Activated B cell treated with CpG ODN at 0.5 μM for 24 hours (primary cell): ENCODE results near the gene CSNK1D. TPM values are rescaled to one million over a fixed set of nuclear protein-coding genes. Genes with fewer than 3 reads are reported as not detected.

ENCODE experiments used
- ATAC-seq: fragments of 200-7000 bp; cut with Tn5 transposase; one replicate; pipeline ENCODE4 v1.10.0; 2021; ENCODE audit warnings: low read depth, mild to moderate bottlenecking, moderate library complexity
- CTCF ChIA-PET: fragments of 350-600 bp; sonication (Branson Sonifier 250); formaldehyde crosslinking; loops from one replicate; lab custom pipeline; 2021; ENCODE audit warnings: antibody characterized with exemption; lab: Charles Lee
- POLR2A ChIA-PET: fragments of 350-600 bp; sonication (Branson Sonifier 250); formaldehyde crosslinking; loops from one replicate; lab custom pipeline; 2021; ENCODE audit warnings: antibody characterized with exemption; lab: Charles Lee
- DNase-seq: peaks from one replicate; pipeline ENCODE4 v3.0.0; 2022
- H3K27ac Mint-ChIP-seq: one replicate; pipeline ENCODE4 v1.8.0; 2020; ENCODE audit warnings: mixed read lengths
- H3K27me3 Mint-ChIP-seq: one replicate; pipeline ENCODE4 v1.8.0; 2021; ENCODE audit warnings: mixed read lengths
- H3K36me3 Mint-ChIP-seq: one replicate; pipeline ENCODE4 v1.8.0; 2021; ENCODE audit warnings: low read depth, mixed read lengths
- H3K4me1 Mint-ChIP-seq: one replicate; pipeline ENCODE4 v1.8.0; 2021; ENCODE audit warnings: mixed read lengths
- H3K4me3 Mint-ChIP-seq: one replicate; pipeline ENCODE4 v1.8.0; 2020; ENCODE audit warnings: mild to moderate bottlenecking, mixed read lengths
- H3K9me3 Mint-ChIP-seq: one replicate; pipeline ENCODE4 v1.8.0; 2020; ENCODE audit warnings: mixed read lengths
- CTCF ChIP-seq: fragments of 200-600 bp; IDR thresholded peaks from one replicate; pipeline ENCODE4 v1.8.0; 2022; ENCODE audit warnings: antibody characterized with exemption, mild to moderate bottlenecking
- intact Hi-C: fragments of 100-400 bp; cut with micrococcal nuclease; formaldehyde crosslinking; loops from one replicate; pipeline ENCODE4 v1.15.1; 2024
- total RNA-seq: library from RNA; stranded (reverse); gene quantifications from 2 replicates; pipeline ENCODE4 v1.2.3, GENCODE V29; 2022

Gene CSNK1D
- total RNA-seq, 1 donor from 2014 or later, result 170 TPM

DNA sequence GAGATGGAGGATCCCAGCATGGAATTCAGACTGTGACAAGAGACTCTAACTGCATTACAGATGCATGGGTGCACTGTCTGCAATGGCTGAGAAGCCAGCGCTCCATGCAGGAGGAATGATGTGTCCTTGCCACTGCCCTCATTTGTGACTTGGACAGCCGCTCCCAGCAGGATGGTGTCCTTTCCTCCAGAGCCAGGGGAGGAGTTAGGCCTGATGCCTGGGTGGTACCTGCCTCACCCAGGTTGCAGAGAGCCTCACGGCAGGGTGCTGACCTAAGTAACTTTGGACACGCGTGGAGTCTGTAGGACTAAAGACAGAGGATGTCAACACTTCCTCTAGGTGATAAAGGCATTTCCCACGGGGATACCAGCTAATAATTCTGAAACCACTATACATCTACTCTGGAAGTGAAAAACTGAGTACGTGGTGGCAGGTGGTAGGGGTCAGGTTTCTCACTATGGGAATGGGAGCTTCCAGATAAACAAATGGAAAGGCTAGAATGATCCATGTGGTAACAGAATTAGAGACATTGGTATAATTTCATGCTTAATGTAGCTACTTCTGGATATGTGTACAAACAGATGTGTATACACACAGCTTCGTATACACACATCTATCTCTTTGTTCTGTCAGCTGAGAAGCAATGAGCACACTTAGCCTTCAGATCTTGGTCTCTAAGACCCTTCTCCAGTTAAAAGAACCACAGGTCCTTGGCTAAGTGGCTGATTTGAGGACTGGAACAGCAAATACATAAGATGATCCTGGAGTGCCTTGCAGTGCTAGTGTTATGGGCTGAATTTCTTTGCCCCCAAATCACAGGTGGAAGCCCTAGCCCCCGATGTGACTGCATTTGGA lies 13.7 kb upstream of the CSNK1D start:
- intact Hi-C loops, result no loop called here
- Mint-ChIP-seq H3K27me3 (no peaks in the 10 kb centered on the region), H3K36me3 (no peaks in the 10 kb centered on the region), H3K4me3 (no peak overlapping the region), H3K4me1 (peaks cover 13% of the 10 kb centered on the region), H3K27ac (no peak overlapping the region), H3K9me3 (no peaks in the 10 kb centered on the region)
- CTCF ChIA-PET, result no interaction called here
- no peak for TF ChIP-seq CTCF
- POLR2A ChIA-PET, result interaction anchor here (1.2 kb wide), 1 partner anchor 10 kb away, joined by 9 read pairs; no protein-coding TSS in a partner anchor
- peak; percentile 58 for ATAC-seq
- DNase-seq, result no peak

- no peak for TF ChIP-seq CTCF
- no peak for ATAC-seq
- ChIA-PET POLR2A (interaction anchor here (1.7 to 3.3 kb wide), 3 partner anchors 7 to 12 kb away, joined by 6 to 19 read pairs (median 15); partner anchors contain the start of gene CSNK1D), CTCF (no interaction called here)
- DNase-seq, result no peak
- Mint-ChIP-seq H3K36me3 (no peaks in the 10 kb centered on the region), H3K4me1 (peaks cover 6% of the 10 kb centered on the region), H3K27ac (no peak overlapping the region), H3K4me3 (no peak overlapping the region), H3K9me3 (no peaks in the 10 kb centered on the region), H3K27me3 (no peaks in the 10 kb centered on the region)
- intact Hi-C loops, result no loop called here
Observed at GRCh38 chr17:82285141-82285540, 11.6 kb upstream of the CSNK1D start.

DNA sequence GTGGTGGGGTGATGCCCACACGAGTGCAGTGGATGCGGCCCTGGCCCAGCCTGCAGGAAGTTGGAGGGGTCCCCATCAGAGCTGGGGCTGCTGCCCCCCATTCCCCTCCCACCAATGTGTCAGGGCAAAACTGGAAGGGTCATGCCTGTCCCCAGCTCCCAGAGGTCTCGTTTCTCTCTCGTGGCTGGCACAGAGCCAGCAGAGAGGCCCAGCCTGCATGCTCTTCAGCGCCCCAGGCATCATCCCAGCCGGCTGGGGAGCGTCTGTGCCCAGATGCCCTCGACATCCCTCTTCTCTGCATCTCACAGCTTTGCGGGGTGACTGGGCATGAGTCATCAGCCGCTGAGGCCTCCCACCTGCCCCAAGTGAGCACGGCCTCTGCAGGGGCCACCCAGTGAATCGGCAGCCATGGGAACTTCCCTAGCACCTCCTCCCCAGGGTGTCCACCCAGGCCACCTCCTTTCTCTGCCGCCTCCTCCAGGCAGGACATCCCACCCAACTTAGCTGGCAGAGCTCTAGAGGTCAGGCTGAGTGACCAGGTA lies 9.8 kb upstream of the CSNK1D start:
- no peaks in the 10 kb centered on the region for H3K36me3 Mint-ChIP-seq
- H3K4me3 Mint-ChIP-seq, result no peak overlapping the region
- H3K4me1 Mint-ChIP-seq, result peaks cover 8% of the 10 kb centered on the region
- ChIA-PET CTCF (no interaction called here), POLR2A (interaction anchor here (1.9 to 3.3 kb wide), 2 partner anchors 9 to 14 kb away, joined by 15 to 19 read pairs; no protein-coding TSS in a partner anchor)
- no peak for TF ChIP-seq CTCF
- H3K27me3 Mint-ChIP-seq, result peaks cover 2% of the 10 kb centered on the region
- no peak for DNase-seq
- H3K27ac Mint-ChIP-seq, result no peak overlapping the region
- intact Hi-C loops, result no loop called here
- ATAC-seq, result no peak
- no peaks in the 10 kb centered on the region for H3K9me3 Mint-ChIP-seq

DNA sequence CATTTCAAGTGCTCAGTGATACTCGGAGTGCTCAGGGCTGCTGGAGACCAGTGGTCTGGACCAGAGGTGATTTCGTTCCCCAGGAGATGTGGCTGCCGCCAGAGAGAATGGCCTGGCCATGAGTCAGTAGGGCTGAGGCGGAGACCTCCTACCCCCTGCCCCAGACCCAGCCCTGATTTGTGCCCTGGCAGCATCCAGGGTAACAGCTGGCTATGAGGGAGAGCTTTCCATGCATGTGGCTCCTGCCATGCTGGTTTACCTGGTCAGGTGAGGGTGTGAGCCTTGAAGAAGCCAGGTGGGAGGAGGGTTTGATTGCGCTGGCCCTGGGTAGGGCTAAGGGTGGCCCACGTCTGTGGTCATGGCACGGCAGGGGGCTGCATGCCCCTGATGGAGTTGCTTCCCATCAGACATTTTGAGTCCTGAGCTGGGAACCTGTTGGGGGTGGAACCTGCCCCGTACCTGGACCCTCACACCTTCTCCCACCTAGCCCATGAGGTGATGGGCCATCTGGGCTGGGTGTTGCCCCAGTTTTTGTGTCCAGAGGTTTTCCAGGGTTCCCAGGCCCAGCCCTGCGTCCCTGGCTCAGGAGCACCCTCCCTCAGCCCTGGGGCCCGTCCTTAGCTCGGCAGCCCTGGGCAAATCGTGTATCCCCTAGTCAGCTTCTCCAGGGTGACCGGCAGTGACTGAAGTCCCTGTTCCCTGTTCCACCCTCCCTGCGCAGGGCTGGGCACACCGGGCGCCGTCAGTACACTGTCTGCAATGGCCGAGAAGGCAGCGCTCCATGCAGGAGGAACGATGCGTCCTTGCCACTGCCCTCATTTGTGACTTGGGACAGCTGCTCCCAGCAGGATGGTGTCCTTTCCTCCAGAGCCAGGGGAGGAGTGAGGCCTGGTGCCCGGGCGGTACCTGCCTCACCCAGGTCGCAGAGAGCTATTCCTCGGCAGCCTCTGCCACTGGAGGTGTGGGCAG lies 9.0 kb upstream of the CSNK1D start:
- Mint-ChIP-seq H3K27ac (no peak overlapping the region), H3K4me1 (peaks cover 8% of the 10 kb centered on the region), H3K9me3 (no peaks in the 10 kb centered on the region), H3K27me3 (peaks cover 2% of the 10 kb centered on the region), H3K36me3 (no peaks in the 10 kb centered on the region), H3K4me3 (no peak overlapping the region)
- DNase-seq, result no peak
- ChIA-PET CTCF (no interaction called here), POLR2A (interaction anchor here (1.6 to 3.3 kb wide), 2 partner anchors 9 to 15 kb away, joined by 3 to 15 read pairs; partner anchors contain the start of gene CSNK1D)
- no peak for TF ChIP-seq CTCF
- ATAC-seq, result no peak
- intact Hi-C loops, result no loop called here
